HCT116 (cell line): ENCODE measurements around the gene PTHLH. TPM values are rescaled to one million over a fixed set of nuclear protein-coding genes. Genes with fewer than 3 reads are reported as not detected.

Experiments
- ATAC-seq: fragments of 200-7000 bp; cut with Tn5 transposase; 2 replicates; pipeline ENCODE4 v1.9.1; 2020; ENCODE audit warnings: mild to moderate bottlenecking, moderate library complexity
- BruUV-seq: library from RNA; stranded (reverse); fragments of 400-500 nt; replicated peaks from 2 replicates; lab custom pipeline; 2021; lab: Mats Ljungman, UMichigan
- CTCF ChIA-PET: fragments of 300-600 bp; sonication (Branson Sonifier 250); formaldehyde crosslinking; loops from one replicate; lab custom pipeline; 2021; ENCODE audit warnings: antibody characterized with exemption; lab: Charles Lee
- POLR2A ChIA-PET: fragments of 300-600, 350-600 bp; sonication (Branson Sonifier 250); formaldehyde crosslinking; loops from one replicate; lab custom pipeline; 2021; ENCODE audit warnings: antibody characterized with exemption; lab: Charles Lee
- RAD21 ChIA-PET, 2 experiments: fragments of 300-600 bp; sonication (Branson Sonifier 250); formaldehyde crosslinking; loops; one replicate each; lab custom pipeline; 2023; ENCODE audit warnings: low total read pairs in 2 of 2; ENCODE audit not compliant: uncharacterized antibody in 2 of 2, unreplicated experiment in 2 of 2, low non-redundant PET in 1 of 2; lab: Charles Lee
- DNase-seq: peaks from one replicate; pipeline ENCODE4 v3.0.0-alpha.2; 2010; ENCODE audit warnings: low read depth, low spot score
- H2AFZ ChIP-seq: fragments of 200-600 bp; shearing (Covaris generic), sonication (generic); 2 replicates; pipeline ENCODE4 v1.6.1; 2017; ENCODE audit warnings: low read depth, mixed run types, mixed read lengths, antibody characterized with exemption, low read length; ENCODE audit not compliant: poor library complexity, severe bottlenecking
- H3K27ac ChIP-seq: 2 replicates; pipeline ENCODE4 v1.5.1; 2012; ENCODE audit warnings: low read depth, low read length
- H3K27me3 ChIP-seq: fragments of 200-600 bp; sonication (generic); 2 replicates; pipeline ENCODE4 v1.6.1; 2016; ENCODE audit warnings: mixed run types, low read length, mixed read lengths; ENCODE audit not compliant: insufficient read depth
- H3K36me3 ChIP-seq, 2 experiments: fragments of 200-500 bp in 1 of 2; fragments of 200-600 bp in 1 of 2; sonication (Bioruptor generic) in 1 of 2; sonication (generic) in 1 of 2; 2 replicates each; pipeline versions ENCODE4 v1.5.1 to v1.6.1; 2014 to 2016; ENCODE audit warnings: low read length in 2 of 2, inconsistent platforms in 1 of 2, mixed read lengths in 1 of 2, mixed run types in 1 of 2; ENCODE audit not compliant: insufficient read depth in 2 of 2, control insufficient read depth in 1 of 2
- H3K4me1 ChIP-seq, 2 experiments: fragments of 200-600 bp in 1 of 2; sonication (generic) in 1 of 2; 2 replicates each; pipeline versions ENCODE4 v1.5.1 to v1.6.1; 2012 to 2017; ENCODE audit warnings: low read length in 2 of 2, inconsistent platforms in 1 of 2, mild to moderate bottlenecking in 1 of 2, mixed read lengths in 1 of 2, mixed run types in 1 of 2, moderate library complexity in 1 of 2; ENCODE audit not compliant: insufficient read depth in 2 of 2, control insufficient read depth in 1 of 2
- H3K4me2 ChIP-seq: fragments of 200-600 bp; sonication (generic); 2 replicates; pipeline ENCODE4 v1.6.1; 2017; ENCODE audit warnings: mixed run types, low read length, mixed read lengths
- H3K4me3 ChIP-seq, 2 experiments: fragments of 200-600 bp in 1 of 2; sonication (generic) in 1 of 2; replicated peaks in 1 of 2; 2 replicates each; pipeline ENCODE4 v1.5.1; 2011 to 2016; ENCODE audit warnings: low read length in 2 of 2, control low read depth in 1 of 2, low read depth in 1 of 2, mild to moderate bottlenecking in 1 of 2, mixed read lengths in 1 of 2, mixed run types in 1 of 2
- H3K79me2 ChIP-seq: fragments of 200-600 bp; sonication (generic); 2 replicates; pipeline ENCODE4 v1.6.1; 2017; ENCODE audit warnings: mild to moderate bottlenecking, mixed run types, low read length, moderate library complexity, mixed read lengths; ENCODE audit not compliant: insufficient read depth
- H3K9ac ChIP-seq: fragments of 200-600 bp; sonication (generic); 2 replicates; pipeline ENCODE4 v1.6.1; 2016; ENCODE audit warnings: low read length, mixed read lengths
- H3K9me2 ChIP-seq: fragments of 200-600 bp; sonication (generic), shearing (Covaris generic); 2 replicates; pipeline ENCODE4 v1.6.1; 2017; ENCODE audit warnings: mixed run types, mild to moderate bottlenecking, moderate library complexity; ENCODE audit not compliant: insufficient read depth
- H3K9me3 ChIP-seq, 2 experiments: fragments of 200-500 bp in 1 of 2; fragments of 200-600 bp in 1 of 2; sonication (Bioruptor generic) in 1 of 2; sonication (generic) in 1 of 2; 2 replicates each; pipeline ENCODE4 v1.6.1; 2014 to 2017; ENCODE audit warnings: low read length in 2 of 2, mixed read lengths in 2 of 2, inconsistent platforms in 1 of 2, low read depth in 1 of 2, mild to moderate bottlenecking in 1 of 2, mixed run types in 1 of 2, moderate library complexity in 1 of 2; ENCODE audit not compliant: control insufficient read depth in 1 of 2, insufficient read depth in 1 of 2
- H4K20me1 ChIP-seq: fragments of 200-600 bp; sonication (generic), shearing (Covaris generic); 2 replicates; pipeline ENCODE4 v1.6.1; 2017; ENCODE audit warnings: mixed run types, mild to moderate bottlenecking, moderate library complexity; ENCODE audit not compliant: insufficient read depth
- EGR1 ChIP-seq: IDR thresholded peaks from 2 replicates; pipeline ENCODE4 v1.6.1; 2012; ENCODE audit warnings: low read depth
- EZH2phosphoT487 ChIP-seq: fragments of 200-600 bp; IDR thresholded peaks from 2 replicates; pipeline ENCODE4 v1.6.1; 2018; ENCODE audit warnings: antibody characterized with exemption, borderline replicate concordance
- POLR2AphosphoS5 ChIP-seq: IDR thresholded peaks from 2 replicates; pipeline ENCODE4 v1.6.1; 2011; ENCODE audit warnings: mild to moderate bottlenecking, low read depth, low read length, moderate library complexity
- SIN3A ChIP-seq: IDR thresholded peaks from 2 replicates; pipeline ENCODE4 v1.6.1; 2012; ENCODE audit warnings: low read depth
- TCF7L2 ChIP-seq: IDR thresholded peaks from 2 replicates; pipeline ENCODE4 v1.7.0; 2011; ENCODE audit warnings: borderline replicate concordance, inconsistent platforms; ENCODE audit not compliant: insufficient read depth, insufficient read length; ENCODE audit errors: extremely low read depth
- YY1 ChIP-seq: IDR thresholded peaks from 2 replicates; pipeline ENCODE4 v1.6.1; 2011; ENCODE audit warnings: low read length, low read depth, moderate library complexity, mild to moderate bottlenecking; ENCODE audit not compliant: insufficient replicate concordance; ENCODE audit errors: extremely low read depth
- ZNF274 ChIP-seq: fragments of 200-500 bp; sonication (Bioruptor generic); IDR thresholded peaks from 2 replicates; pipeline ENCODE4 v1.6.1; 2014; ENCODE audit warnings: mild to moderate bottlenecking, low read depth, low read length, inconsistent platforms
- intact Hi-C: fragments of 100-400 bp; cut with micrococcal nuclease; formaldehyde crosslinking; loops from 2 replicates; pipeline ENCODE4 v1.10.0; 2022
- total RNA-seq: library from RNA; stranded (reverse); gene quantifications from one replicate; pipeline ENCODE4 v1.2.1, GENCODE V29; 2021; ENCODE audit not compliant: unreplicated experiment
- TF ChIP-seq, protein P1 (sequence below): IDR thresholded peaks from 2 replicates; pipeline ENCODE4 v1.6.1; 2012
- TF ChIP-seq, protein P2 (sequence below): IDR thresholded peaks from 2 replicates; pipeline ENCODE4 v1.6.1; 2011; ENCODE audit warnings: mild to moderate bottlenecking, low read length, moderate library complexity; ENCODE audit not compliant: insufficient replicate concordance; ENCODE audit errors: extremely low read depth
- TF ChIP-seq, protein P3 (sequence below), 3 experiments: fragments of 200-600 bp in 1 of 3; sonication (generic) in 1 of 3; IDR thresholded peaks in 2 of 3; conservative IDR thresholded peaks in 1 of 3; 2 replicates each; pipeline ENCODE4 v1.5.1; 2012 to 2017; ENCODE audit warnings: low read depth in 2 of 3, low read length in 2 of 3, antibody characterized with exemption in 1 of 3, borderline replicate concordance in 1 of 3, control low read depth in 1 of 3, mild to moderate bottlenecking in 1 of 3, mixed read lengths in 1 of 3, mixed run types in 1 of 3, moderate library complexity in 1 of 3; ENCODE audit not compliant: insufficient read depth in 1 of 3
- TF ChIP-seq, protein P4 (sequence below): IDR thresholded peaks from 2 replicates; pipeline ENCODE4 v1.6.1; 2012

PTHLH gene
- total RNA-seq, 1 experiment from 2014 or later = not detected

DNA sequence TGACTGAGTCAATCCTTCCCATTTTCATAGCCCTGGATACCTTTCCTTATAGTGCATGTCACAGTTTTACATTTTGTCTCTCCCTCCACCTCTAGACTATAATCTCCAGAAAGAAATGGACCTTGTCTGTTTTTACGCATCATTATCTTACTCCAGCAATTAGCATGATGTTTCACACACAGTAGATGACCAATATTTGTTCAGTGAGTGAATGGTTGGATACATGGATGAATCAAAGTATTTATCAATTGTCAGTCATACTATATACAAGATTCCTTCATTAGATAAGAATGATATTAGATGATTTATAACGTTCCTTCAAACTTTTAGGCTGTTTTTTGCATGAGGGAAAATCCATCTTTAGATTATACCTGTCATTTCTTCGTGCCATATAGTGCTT, 61.1 kb downstream of the PTHLH start:
- BruUV-seq = no TSS peak
- Histone ChIP-seq H3K4me2 (no peak overlapping the region), H3K9ac (no peak overlapping the region), H3K36me3 (no peaks in the 10 kb centered on the region), H3K9me3 (no peaks in the 10 kb centered on the region), H2AFZ (no peak overlapping the region), H3K4me3 (no peak overlapping the region), H3K9me2 (no peaks in the 10 kb centered on the region), H3K4me1 (no peaks in the 10 kb centered on the region), H4K20me1 (no peaks in the 10 kb centered on the region), H3K27ac (no peak overlapping the region), H3K27me3 (no peaks in the 10 kb centered on the region), H3K79me2 (no peaks in the 10 kb centered on the region)
- intact Hi-C loops = no loop called here
- ChIA-PET RAD21 (no interaction called here), CTCF (no interaction called here), POLR2A (no interaction called here)
- no peak for DNase-seq
- TF ChIP-seq YY1 (no peak), ZNF274 (no peak), TCF7L2 (no peak), POLR2AphosphoS5 (no peak), SIN3A (no peak), EGR1 (no peak), EZH2phosphoT487 (no peak)
- TF ChIP-seq, protein P1, sequence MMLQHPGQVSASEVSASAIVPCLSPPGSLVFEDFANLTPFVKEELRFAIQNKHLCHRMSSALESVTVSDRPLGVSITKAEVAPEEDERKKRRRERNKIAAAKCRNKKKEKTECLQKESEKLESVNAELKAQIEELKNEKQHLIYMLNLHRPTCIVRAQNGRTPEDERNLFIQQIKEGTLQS = no peak
- TF ChIP-seq, protein P2, sequence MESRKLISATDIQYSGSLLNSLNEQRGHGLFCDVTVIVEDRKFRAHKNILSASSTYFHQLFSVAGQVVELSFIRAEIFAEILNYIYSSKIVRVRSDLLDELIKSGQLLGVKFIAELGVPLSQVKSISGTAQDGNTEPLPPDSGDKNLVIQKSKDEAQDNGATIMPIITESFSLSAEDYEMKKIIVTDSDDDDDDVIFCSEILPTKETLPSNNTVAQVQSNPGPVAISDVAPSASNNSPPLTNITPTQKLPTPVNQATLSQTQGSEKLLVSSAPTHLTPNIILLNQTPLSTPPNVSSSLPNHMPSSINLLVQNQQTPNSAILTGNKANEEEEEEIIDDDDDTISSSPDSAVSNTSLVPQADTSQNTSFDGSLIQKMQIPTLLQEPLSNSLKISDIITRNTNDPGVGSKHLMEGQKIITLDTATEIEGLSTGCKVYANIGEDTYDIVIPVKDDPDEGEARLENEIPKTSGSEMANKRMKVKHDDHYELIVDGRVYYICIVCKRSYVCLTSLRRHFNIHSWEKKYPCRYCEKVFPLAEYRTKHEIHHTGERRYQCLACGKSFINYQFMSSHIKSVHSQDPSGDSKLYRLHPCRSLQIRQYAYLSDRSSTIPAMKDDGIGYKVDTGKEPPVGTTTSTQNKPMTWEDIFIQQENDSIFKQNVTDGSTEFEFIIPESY = no peak
- TF ChIP-seq, protein P3, sequence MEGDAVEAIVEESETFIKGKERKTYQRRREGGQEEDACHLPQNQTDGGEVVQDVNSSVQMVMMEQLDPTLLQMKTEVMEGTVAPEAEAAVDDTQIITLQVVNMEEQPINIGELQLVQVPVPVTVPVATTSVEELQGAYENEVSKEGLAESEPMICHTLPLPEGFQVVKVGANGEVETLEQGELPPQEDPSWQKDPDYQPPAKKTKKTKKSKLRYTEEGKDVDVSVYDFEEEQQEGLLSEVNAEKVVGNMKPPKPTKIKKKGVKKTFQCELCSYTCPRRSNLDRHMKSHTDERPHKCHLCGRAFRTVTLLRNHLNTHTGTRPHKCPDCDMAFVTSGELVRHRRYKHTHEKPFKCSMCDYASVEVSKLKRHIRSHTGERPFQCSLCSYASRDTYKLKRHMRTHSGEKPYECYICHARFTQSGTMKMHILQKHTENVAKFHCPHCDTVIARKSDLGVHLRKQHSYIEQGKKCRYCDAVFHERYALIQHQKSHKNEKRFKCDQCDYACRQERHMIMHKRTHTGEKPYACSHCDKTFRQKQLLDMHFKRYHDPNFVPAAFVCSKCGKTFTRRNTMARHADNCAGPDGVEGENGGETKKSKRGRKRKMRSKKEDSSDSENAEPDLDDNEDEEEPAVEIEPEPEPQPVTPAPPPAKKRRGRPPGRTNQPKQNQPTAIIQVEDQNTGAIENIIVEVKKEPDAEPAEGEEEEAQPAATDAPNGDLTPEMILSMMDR (IDR thresholded peaks at IDR 0.05 in 2 of 3, conservative IDR thresholded peaks at IDR 0.05 in 1 of 3; ENCODE audit: borderline replicate concordance in 1 of 3, insufficient read depth in 1 of 3, low read depth in 2 of 3, low read length in 2 of 3) = no peak
- TF ChIP-seq, protein P4, sequence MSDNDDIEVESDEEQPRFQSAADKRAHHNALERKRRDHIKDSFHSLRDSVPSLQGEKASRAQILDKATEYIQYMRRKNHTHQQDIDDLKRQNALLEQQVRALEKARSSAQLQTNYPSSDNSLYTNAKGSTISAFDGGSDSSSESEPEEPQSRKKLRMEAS = no peak
- ATAC-seq = no peak

Other genes with a start within 250 kb of the PTHLH start
- 21.5 TPM for gene KLHL42, start 192.5 kb downstream of the PTHLH start, total RNA-seq
- gene MANSC4, start 192.5 kb downstream of the PTHLH start, total RNA-seq = not detected
- 18.1 TPM for gene CCDC91, start 217.7 kb upstream of the PTHLH start, total RNA-seq